Keratinocyte (primary cell): ENCODE measurements around the gene ANKRD27. TPM values are rescaled to one million over a fixed set of nuclear protein-coding genes. Genes with fewer than 3 reads are reported as not detected.

Experiments
- DNase-seq: peaks from one replicate; pipeline ENCODE4 v3.0.0-alpha.2; 2011; ENCODE audit warnings: low read depth, missing footprints, low spot score
- FAIRE-seq: peaks from 2 replicates; lab custom pipeline; 2011; peaks lifted over from hg19 to GRCh38; lab: Jason Lieb, UNC
- H2AFZ ChIP-seq: 2 replicates; pipeline ENCODE4 v1.6.0; 2012; ENCODE audit warnings: low read length, control low read depth, inconsistent platforms; ENCODE audit not compliant: control insufficient read depth
- H3K27ac ChIP-seq: 2 replicates; pipeline ENCODE4 v1.5.1; 2011; ENCODE audit warnings: low read length; ENCODE audit not compliant: control insufficient read depth, insufficient read depth
- H3K27me3 ChIP-seq: 3 replicates; pipeline ENCODE4 v1.6.0; 2011; ENCODE audit warnings: low read length; ENCODE audit not compliant: control insufficient read depth, insufficient read depth; ENCODE audit errors: extremely low read depth
- H3K36me3 ChIP-seq, 2 experiments: 2 replicates in 1 of 2; 3 replicates in 1 of 2; pipeline ENCODE4 v1.5.1; 2011; ENCODE audit warnings: low read length in 2 of 2, mild to moderate bottlenecking in 1 of 2; ENCODE audit not compliant: control insufficient read depth in 2 of 2, insufficient read depth in 2 of 2; ENCODE audit errors: extremely low read depth in 1 of 2
- H3K4me1 ChIP-seq: 3 replicates; pipeline ENCODE4 v1.5.1; 2011; ENCODE audit warnings: low read length; ENCODE audit not compliant: control insufficient read depth, insufficient read depth; ENCODE audit errors: extremely low read depth
- H3K4me2 ChIP-seq: 3 replicates; pipeline ENCODE4 v1.6.0; 2011; ENCODE audit warnings: low read depth, low read length; ENCODE audit not compliant: control insufficient read depth, insufficient read depth; ENCODE audit errors: extremely low read depth
- H3K4me3 ChIP-seq, 3 experiments: fragments of 200-600 bp in 1 of 3; sonication (generic) in 1 of 3; 2 replicates in 2 of 3; 3 replicates in 1 of 3; pipeline ENCODE4 v1.5.1; 2011 to 2016; ENCODE audit warnings: low read length in 3 of 3, mild to moderate bottlenecking in 3 of 3, control low read depth in 2 of 3, inconsistent platforms in 1 of 3, low read depth in 1 of 3, mixed read lengths in 1 of 3, mixed run types in 1 of 3, moderate library complexity in 1 of 3; ENCODE audit not compliant: control insufficient read depth in 2 of 3, insufficient read depth in 2 of 3; ENCODE audit errors: extremely low read depth in 1 of 3
- H3K79me2 ChIP-seq: 2 replicates; pipeline ENCODE4 v1.6.0; 2012; ENCODE audit warnings: low read length; ENCODE audit not compliant: control insufficient read depth, insufficient read depth
- H3K9ac ChIP-seq: 3 replicates; pipeline ENCODE4 v1.6.0; 2011; ENCODE audit warnings: low read length; ENCODE audit not compliant: control insufficient read depth, insufficient read depth; ENCODE audit errors: extremely low read depth
- H3K9me1 ChIP-seq: 3 replicates; pipeline ENCODE4 v1.6.0; 2011; ENCODE audit warnings: low read length; ENCODE audit not compliant: control insufficient read depth, insufficient read depth; ENCODE audit errors: extremely low read depth
- H3K9me3 ChIP-seq: 2 replicates; pipeline ENCODE4 v1.5.1; 2012; ENCODE audit warnings: low read depth, low read length; ENCODE audit not compliant: control insufficient read depth
- H4K20me1 ChIP-seq: 3 replicates; pipeline ENCODE4 v1.6.0; 2011; ENCODE audit warnings: low read length; ENCODE audit not compliant: control insufficient read depth, insufficient read depth; ENCODE audit errors: extremely low read depth
- CTCF ChIP-seq, 3 experiments: IDR thresholded peaks in 1 of 3; conservative IDR thresholded peaks in 1 of 3; optimal IDR thresholded peaks in 1 of 3; 2 replicates in 2 of 3; 3 replicates in 1 of 3; pipeline versions ENCODE3 to v1.5.1; 2011; ENCODE audit warnings: low read length in 3 of 3, mild to moderate bottlenecking in 3 of 3, moderate library complexity in 2 of 3, control low read depth in 1 of 3, inconsistent platforms in 1 of 3; ENCODE audit not compliant: insufficient read depth in 2 of 3; ENCODE audit errors: extremely low read depth in 1 of 3
- EZH2 ChIP-seq: IDR thresholded peaks from one replicate; pipeline ENCODE4 v1.6.1; 2012; ENCODE audit warnings: inconsistent platforms, mild to moderate bottlenecking, low read length, moderate library complexity
- dilution Hi-C: fragments of 300-500 bp; cut with MboI; formaldehyde crosslinking; loops from one replicate; pipeline ENCODE4 v1.7.0; 2020; ENCODE audit warnings: low sequenced_read_pairs; ENCODE audit not compliant: extremely low pct_ligation_motif_present
- polyA plus RNA-seq, 5 experiments: library from polyadenylated mRNA; depleted of rRNA in 3 of 5; stranded (reverse) in 3 of 5; stranded (forward) in 1 of 5; unstranded in 1 of 5; fragments of >200 nt; gene quantifications; 1 replicate in 1 of 5; 2 replicates in 3 of 5; 3 replicates in 1 of 5; pipeline versions ENCODE4 v1.2.1 to v1.2.3, GENCODE V29; 2011 to 2012; ENCODE audit warnings: missing spikeins in 2 of 5, low read depth in 1 of 5, low replicate concordance in 1 of 5

Gene ANKRD27
- polyA plus RNA-seq, 1 donor (not counting 4 experiments of a cell fraction or from before 2014, with no cell fraction given): 34.5 TPM

DNA sequence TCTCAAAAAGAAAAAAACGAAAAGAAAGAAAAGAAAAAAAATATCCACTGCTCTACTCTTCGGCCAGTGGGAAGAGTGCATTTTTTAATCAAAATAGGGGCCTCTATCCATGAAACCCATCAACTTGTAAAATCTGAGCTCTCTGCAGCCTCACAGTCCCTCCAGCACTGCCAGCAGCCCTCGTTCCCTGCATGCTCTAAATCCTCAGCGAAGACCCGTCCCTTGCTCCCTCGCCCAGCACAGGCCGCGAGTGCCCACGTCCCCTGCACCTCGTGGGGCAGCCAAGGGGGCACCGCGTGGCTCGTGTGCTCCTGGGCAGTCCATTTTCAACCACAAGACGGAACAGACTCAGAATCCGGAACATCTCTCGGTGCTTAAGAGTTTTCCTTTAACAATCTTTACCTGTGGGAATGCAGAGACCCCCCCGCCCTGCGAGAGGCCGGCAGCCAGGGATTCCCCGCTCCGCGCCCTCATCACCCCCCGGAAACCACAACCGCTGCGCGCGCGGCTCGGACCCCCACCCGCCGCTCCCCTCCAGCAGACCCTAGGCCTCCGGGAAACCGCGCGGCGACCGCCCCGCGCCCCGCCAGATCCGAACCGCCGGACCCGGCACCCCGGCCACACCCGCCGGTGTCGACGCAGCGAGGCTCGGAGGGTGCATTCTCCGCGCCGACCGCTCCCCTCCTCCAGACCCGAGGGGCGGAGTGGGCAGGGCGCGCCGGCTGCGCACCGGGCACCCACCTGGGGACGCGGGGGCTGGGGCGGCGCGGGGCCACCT, 638 bp downstream of the ANKRD27 start:
- H3K9me3 ChIP-seq: no peaks in the 10 kb centered on the region
- peaks cover 12% of the 10 kb centered on the region for H4K20me1 ChIP-seq
- peaks cover 0 to 6% of the 10 kb centered on the region in 2 experiments for H3K36me3 ChIP-seq
- FAIRE-seq (no peak), DNase-seq (no peak)
- peak overlapping the region; percentile 80 to 85 (median 84) for H3K4me3 ChIP-seq
- TF ChIP-seq CTCF (optimal IDR thresholded peaks at IDR 0.05 in 1 of 3, IDR thresholded peaks at IDR 0.05 in 1 of 3, conservative IDR thresholded peaks at IDR 0.05 in 1 of 3; ENCODE audit: extremely low read depth in 1 of 3, insufficient read depth in 2 of 3, low read length in 3 of 3) (no peak), EZH2 (no peak)
- H3K4me1 ChIP-seq: peaks cover 7% of the 10 kb centered on the region
- H3K4me2 ChIP-seq: peak overlapping the region; percentile 82
- H3K27me3 ChIP-seq: peaks cover 23% of the 10 kb centered on the region
- H2AFZ ChIP-seq: peak overlapping the region; percentile 20
- H3K9ac ChIP-seq: peak overlapping the region; percentile 83
- H3K9me1 ChIP-seq: peaks cover 4% of the 10 kb centered on the region
- peaks cover 56% of the 10 kb centered on the region for H3K79me2 ChIP-seq
- peak overlapping the region; percentile 63 for H3K27ac ChIP-seq
- dilution Hi-C loops: no loop called here

GRCh38 chr19:32673573-32673972, 1.4 kb downstream of the ANKRD27 start:
- peaks cover 64% of the 10 kb centered on the region for H3K79me2 ChIP-seq
- peaks cover 7% of the 10 kb centered on the region for H3K4me1 ChIP-seq
- DNase-seq: no peak
- H3K9me1 ChIP-seq: peaks cover 4% of the 10 kb centered on the region
- FAIRE-seq: no peak
- TF ChIP-seq CTCF (optimal IDR thresholded peaks at IDR 0.05 in 1 of 3, IDR thresholded peaks at IDR 0.05 in 1 of 3, conservative IDR thresholded peaks at IDR 0.05 in 1 of 3; ENCODE audit: extremely low read depth in 1 of 3, insufficient read depth in 2 of 3, low read length in 3 of 3): no peak
- TF ChIP-seq EZH2: no peak
- dilution Hi-C loops: no loop called here
- peak overlapping the region in 2 of 3 experiments; percentile 80 to 85 for H3K4me3 ChIP-seq
- H3K27ac ChIP-seq: no peak overlapping the region
- H3K4me2 ChIP-seq: peak overlapping the region; percentile 82
- H3K9ac ChIP-seq: peak overlapping the region; percentile 83
- no peak overlapping the region for H2AFZ ChIP-seq
- peaks cover 14% of the 10 kb centered on the region for H4K20me1 ChIP-seq
- no peaks in the 10 kb centered on the region for H3K9me3 ChIP-seq
- peaks cover 0 to 6% of the 10 kb centered on the region in 2 experiments for H3K36me3 ChIP-seq
- peaks cover 23% of the 10 kb centered on the region for H3K27me3 ChIP-seq
